ENCODE data around the gene TCEAL4.

DNA sequence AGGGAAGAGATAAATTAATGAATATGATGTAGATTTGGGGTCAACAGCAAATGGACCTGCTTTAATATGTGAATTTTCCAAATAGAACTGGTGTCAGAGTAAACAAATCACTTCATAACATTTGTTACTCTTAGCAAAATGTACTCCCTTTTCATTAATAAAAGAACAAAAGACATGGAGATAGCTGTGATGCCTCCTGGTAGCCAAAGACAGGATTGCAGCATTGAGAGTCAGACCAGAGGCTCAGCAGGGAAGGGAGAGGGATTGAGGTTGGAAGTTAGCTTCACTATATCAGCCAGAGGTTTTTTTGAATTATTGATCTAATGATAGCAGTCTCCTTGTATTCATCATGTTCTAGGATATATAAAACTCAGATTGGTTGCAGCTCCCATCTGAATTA is 48.6 kb upstream of the TCEAL4 start:
- TF ChIP-seq, protein P1, sequence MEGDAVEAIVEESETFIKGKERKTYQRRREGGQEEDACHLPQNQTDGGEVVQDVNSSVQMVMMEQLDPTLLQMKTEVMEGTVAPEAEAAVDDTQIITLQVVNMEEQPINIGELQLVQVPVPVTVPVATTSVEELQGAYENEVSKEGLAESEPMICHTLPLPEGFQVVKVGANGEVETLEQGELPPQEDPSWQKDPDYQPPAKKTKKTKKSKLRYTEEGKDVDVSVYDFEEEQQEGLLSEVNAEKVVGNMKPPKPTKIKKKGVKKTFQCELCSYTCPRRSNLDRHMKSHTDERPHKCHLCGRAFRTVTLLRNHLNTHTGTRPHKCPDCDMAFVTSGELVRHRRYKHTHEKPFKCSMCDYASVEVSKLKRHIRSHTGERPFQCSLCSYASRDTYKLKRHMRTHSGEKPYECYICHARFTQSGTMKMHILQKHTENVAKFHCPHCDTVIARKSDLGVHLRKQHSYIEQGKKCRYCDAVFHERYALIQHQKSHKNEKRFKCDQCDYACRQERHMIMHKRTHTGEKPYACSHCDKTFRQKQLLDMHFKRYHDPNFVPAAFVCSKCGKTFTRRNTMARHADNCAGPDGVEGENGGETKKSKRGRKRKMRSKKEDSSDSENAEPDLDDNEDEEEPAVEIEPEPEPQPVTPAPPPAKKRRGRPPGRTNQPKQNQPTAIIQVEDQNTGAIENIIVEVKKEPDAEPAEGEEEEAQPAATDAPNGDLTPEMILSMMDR (conservative IDR thresholded peaks at IDR 0.05; ENCODE audit: low read depth, low read length): no peak
- TF ChIP-seq EZH2 (IDR thresholded peaks at IDR 0.05; ENCODE audit: low read length, unreplicated experiment): no peak

All from PC-3 (cell line).